Colon (tissue), 2 donors: ENCODE results near the gene TAAR2.
"Not testable (repeated sequence)": the region's sequence is repeated elsewhere in the genome, so short reads cannot be mapped to it uniquely, and the experiment has no call there.

Experiments
- FAIRE-seq: peaks from 2 replicates; lab custom pipeline; 2012; peaks lifted over from hg19 to GRCh38; lab: Jason Lieb, UNC
- donor health status: control.
- donor health status: control.

The TAAR2 gene, protein sequence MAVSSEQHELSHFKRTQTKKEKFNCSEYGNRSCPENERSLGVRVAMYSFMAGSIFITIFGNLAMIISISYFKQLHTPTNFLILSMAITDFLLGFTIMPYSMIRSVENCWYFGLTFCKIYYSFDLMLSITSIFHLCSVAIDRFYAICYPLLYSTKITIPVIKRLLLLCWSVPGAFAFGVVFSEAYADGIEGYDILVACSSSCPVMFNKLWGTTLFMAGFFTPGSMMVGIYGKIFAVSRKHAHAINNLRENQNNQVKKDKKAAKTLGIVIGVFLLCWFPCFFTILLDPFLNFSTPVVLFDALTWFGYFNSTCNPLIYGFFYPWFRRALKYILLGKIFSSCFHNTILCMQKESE

DNA sequence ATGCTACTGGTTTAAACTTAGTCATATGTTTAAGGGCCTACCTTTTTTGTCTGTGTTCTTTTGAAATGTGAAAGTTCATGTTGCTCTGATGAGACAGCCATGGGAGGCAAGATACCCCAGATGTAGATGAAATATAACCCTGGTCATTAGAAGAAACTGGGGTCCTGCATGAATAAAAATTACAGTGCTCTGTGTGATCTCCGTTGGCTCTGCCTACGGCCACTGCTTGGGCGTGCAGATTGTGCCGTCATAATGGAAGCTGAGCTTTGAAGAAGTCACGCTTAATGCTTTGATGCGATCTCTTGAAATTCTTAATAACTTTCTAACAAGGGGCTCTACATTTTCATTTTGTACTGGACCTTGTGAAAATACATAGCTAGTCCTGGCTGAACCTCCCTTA lies at the start of gene TAAR2:
TSS of gene TAAR2 (minus strand) at position 101 of the 400 bp plus-strand sequence. CDS start at position 101, 0 bp downstream.
- no peak for FAIRE-seq

DNA sequence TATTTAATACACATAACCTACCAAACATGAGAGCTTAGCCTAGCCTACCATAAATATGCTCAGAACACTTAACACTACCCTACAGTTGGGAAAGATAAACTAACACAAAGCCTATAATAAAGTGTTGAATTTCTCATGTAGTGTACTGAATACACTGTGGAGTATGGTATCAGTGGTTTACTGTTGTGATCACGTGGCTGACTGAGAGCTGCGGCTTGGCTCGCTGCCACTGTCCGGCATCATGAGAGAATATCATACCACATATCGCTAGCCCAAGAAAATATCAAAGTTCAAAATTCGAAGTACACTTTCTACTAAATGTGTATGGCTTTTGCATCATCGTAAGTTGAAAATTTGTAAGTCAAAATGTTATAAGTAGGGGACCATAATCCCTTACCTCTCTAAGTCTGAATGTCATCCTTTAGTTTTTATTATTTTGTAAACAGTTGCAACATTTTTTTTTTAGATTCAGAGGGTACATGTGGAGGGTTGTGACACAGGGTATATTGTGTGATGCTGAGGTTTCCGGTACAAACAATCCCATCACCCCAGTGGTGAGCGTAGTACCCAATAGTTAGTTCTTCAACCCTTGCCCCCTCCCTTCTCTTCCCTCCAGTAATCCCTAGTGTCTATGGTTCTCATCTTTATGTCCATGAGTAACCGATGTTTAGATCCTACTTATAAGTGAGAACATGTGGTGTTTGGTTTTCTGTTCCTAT lies 49.5 kb upstream of the TAAR2 start:
- FAIRE-seq, result no peak

DNA sequence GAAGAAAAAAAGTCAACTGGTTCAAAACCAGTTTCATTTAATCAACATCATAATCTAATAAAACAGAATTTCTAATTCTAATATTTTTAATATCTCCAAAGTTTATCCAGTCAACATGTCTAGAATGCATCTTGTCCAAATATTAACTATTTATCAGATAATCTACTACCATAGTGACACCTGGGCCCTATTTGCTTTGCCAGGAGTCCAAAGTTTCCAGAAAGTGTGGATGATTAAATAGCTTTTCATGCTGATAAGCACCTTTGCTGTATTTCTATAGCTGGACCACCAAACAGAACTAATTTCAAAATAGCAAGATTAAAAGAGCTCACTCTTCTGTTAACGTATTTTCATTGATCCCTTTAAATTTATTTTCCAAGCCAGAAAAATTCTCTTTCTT lies 47.2 kb upstream of the TAAR2 start:
- no peak for FAIRE-seq

DNA sequence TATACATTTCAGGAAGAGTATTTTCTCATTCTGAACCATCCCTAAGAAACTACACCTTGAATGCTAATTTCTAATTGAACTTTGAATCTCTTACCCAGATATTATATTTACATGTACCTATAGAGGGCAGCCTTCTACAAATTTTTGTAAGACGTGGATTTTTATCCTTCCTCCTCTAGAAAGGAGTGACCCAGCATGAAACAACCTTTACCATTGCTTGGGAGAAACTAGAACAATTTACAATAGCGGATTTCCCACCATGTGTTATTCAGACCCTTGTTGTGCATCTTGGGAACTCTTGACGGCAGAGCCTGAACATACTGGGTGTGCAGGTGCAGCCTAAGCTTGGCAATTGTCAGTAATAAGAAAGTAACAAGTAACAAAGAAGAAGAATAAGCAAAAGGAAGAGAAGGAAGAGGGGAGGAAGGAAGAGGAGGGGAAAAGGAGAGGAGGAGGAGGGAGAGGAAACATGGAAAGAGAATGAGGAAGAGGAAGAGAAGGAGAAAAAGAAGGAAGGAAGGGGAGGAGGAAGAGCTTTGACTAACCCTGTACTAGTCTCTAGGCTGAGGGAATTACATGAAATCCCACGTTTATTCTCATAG lies 45.7 kb upstream of the TAAR2 start:
- FAIRE-seq, result no peak

DNA sequence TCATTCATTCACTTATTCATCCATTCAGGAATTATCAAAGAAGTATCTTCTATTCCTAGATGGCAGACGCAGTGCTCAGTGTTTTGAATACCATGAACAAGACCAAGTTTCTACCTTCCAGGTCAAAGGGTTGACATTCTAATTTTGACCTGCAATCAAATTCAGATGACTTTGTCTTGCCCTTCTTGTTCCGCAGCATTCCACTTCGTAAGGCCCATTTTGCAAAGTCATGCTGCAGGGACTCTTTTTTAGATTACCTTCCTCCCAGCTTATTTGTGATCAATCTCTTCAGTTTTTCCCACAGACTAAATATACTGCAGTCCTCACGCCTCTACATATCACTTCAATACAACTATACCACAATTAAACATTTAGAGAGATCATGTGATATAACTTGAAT lies 42.0 kb upstream of the TAAR2 start:
- FAIRE-seq, result no peak

DNA sequence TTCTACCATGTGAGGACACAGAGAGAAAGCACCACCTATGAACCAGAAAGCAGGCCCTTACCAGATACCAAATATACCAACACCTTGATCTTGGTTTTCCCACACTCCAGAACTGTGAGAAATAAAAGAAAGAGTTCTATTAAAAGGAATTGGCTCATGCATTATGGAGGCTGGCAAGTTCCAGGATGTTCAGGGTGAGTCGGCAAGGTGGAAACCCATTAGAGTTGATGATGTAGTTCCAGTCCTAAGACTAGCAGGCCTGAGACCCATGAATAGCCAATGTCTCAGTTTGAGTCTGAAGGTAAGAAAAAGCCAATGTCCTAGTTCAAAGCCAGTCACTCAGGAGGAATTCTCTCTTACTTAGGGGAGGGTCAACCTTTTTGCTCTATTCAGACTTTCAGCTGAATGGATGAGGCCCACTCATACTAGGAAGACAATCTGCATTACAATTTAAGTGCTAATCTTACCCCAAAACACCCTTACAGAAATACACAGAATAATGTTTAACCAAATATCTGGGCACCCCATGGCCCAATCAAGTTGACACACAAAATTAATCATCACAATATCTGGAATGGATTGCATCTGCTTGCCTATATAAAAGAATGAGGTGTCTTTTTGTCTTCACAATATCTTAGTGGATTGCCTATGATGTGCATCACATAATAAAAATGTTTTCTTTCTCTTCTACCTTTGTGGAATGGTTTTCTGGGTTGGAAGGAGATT lies 40.4 kb upstream of the TAAR2 start:
- FAIRE-seq, result no peak

DNA sequence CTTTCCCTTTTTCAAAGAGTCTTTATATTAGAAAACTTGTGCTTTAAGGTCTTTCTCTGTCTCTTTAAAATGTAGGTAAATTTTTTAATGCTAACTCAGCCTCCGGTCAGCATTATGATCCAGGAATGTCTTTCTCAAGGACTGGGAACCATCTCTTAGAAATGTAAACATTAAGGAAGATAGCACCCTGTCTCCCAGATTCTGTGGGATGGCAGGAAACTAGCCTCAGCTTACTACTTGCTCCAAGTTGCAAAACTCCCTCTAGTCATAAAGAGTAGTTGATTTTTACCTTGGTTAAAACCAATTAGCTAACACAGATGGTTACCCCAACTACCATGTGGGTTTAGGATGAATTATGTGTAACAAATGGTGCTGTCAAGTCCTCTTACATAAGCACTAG lies 39.6 kb upstream of the TAAR2 start:
- no peak for FAIRE-seq

DNA sequence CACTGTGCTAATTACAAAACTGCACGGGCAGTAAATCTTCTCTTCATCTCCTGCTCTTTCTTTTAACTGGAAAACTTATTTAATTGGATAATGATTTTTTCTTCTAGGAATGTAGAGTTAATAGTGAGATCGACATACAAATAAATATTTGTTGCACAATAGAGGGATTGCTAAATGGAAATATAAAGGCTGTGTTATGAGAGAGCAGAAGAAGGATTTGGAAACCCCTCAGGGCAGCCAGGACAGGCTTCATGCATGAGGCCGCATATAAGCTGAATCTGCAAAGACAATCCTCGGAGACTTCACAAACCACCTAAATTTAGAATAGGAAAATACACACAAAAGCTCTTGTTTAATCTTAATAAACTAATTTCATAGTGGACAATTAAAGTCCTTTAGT lies 37.8 kb upstream of the TAAR2 start:
- no peak for FAIRE-seq

DNA sequence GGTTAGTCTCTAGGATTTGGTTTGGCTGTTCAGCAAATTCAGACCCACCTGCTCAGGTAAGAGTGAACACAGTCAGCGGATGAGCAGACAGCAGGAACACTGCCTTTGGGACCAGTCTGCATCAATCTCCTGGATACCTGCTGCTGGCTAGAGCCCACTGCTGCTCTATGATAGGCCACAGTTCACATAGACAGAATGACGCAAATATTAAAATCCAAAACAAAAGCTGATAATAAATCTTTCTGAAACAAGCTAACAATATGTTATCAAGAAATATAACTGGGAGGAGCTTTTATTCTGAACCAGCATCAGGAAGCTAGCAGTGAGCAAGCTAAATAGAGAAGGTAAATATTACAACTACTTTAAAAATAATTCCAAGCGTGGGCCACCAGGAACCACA lies 35.0 kb upstream of the TAAR2 start, which contains the start of gene TAAR1:
TSS of gene TAAR1 (minus strand) at position 101 of the 400 bp plus-strand sequence. CDS start 13,179 bp downstream, outside the sequence.
- FAIRE-seq, result no peak

DNA sequence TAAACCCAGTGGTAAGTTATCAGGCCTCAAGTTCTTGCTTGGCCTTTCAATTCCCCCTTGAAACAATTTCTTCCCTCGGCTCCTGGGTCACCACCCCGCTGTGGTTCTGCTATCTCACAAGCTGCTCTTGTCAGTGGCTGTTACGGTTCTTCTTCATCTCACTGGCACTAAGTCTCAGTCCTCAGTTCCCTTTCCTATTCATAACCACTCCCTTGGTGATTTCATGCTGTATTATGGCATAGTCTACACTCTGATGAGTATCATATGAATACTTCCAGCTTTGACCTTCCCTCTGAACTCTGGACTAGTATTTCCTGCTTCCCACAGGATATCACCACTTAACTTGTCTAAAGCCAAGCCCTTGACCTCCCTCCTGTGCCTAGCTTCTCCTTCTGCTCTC lies 27.0 kb upstream of the TAAR2 start:
- FAIRE-seq, result no peak

DNA sequence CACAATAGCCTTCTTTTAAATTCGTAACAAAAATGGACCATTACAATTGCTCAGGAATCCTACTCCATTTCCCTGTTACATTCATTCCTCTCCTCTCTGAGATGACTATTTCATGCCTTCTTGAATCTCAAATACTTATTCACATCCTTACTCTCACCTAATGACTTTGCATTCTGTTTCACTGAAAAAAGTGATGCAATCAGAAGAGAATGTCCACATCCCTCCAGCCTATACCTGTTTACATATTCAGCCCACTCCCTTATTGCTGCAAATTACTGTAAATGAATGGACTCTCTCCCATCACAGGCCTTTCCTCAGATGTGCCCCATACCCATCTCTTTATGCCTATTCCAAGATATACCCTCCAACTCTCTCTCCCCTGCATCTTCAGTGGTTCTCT lies 26.4 kb upstream of the TAAR2 start:
- FAIRE-seq, result no peak

DNA sequence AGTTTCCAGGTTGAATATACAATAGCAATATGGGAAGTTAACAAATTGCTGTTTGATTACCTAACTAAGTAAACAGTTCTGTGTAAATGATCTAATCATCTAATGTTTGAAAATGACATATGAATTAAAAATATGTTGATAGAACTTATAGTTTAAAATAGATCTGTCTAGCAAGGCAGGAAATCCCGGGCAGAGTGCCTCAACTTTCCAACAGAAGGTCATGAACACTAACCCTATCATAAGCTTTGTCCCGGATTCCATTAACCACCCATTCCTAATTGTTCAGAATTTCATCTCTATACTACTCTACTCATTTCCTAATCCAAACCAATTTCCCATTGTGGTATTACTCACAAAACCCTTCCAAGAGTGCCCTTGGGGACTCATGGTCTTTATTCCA lies 24.8 kb upstream of the TAAR2 start:
- no peak for FAIRE-seq

DNA sequence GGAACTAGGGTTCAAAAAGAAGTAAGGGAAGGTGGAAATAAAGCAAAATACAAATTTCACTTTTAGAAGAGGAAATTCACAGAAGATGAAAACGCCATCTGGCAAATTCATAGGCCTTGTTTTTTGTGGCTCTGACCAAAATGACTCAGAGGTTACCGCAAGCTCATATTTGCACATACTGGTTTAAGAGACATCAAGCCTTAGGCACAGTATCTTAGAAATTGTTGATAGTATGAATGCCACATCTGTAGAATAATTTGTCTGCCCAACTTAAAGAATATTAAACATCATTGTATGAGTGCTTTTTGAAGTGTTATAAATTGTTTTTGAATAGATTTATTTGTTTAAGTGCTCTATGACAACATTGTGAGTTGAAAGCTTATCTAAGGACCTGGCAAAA lies 24.3 kb upstream of the TAAR2 start:
- FAIRE-seq, result no peak

DNA sequence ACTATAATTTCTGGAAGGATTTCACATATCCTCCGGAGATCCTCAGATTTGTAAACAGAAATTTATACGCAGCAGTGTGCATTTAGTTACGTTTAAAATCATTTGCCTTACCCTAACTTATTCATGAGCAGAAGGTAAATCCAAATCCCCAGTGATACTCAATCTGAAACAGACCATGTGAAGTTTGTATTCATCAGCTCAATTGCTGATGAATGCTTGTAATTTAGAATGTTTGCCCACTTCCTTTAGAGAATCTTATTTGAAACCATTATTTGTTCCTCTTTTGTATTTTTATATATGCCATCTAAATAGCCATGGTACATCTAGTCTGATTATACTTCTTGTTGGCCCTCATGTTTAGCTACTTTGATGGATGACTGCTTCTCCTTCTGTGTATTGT lies 19.5 kb upstream of the TAAR2 start:
- no peak for FAIRE-seq

DNA sequence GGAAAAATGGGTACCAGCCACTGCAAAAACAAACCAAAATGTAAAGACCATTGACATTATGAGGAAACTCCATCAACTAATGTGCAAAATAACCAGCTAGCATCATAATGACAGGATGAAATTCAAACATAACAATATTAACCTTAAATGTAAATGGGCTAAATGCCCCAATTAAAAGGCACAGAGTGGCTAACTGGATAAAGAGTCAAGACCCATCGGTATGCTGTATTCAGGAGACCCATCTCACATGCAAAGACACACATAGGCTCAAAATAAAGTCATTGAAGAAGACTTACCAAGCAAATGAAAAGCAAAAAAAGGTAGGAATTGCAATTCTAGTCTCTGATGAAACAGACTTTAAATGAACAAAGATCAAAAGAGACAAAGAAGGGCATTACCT lies 13.1 kb upstream of the TAAR2 start:
- FAIRE-seq, result not testable (repeated sequence)

DNA sequence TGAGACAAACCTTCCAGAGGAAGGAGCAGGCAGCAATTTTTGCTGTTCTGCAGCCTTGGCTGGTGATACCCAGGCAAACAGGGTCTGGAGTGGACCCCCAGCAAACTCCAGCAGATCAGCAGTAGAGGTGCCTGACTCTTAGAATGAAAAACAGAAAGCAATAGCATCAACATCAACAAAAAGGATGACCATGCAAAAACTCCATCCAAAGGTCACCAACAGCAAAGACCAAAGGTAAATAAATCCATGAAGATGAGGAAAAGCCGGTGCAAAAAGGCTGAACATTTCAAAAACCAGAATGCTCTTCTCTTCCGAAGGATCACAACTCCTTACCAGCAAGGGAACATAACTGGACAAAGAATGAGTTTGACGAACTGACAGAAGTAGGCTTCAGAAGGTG lies 11.8 kb upstream of the TAAR2 start:
- not testable (repeated sequence) for FAIRE-seq

DNA sequence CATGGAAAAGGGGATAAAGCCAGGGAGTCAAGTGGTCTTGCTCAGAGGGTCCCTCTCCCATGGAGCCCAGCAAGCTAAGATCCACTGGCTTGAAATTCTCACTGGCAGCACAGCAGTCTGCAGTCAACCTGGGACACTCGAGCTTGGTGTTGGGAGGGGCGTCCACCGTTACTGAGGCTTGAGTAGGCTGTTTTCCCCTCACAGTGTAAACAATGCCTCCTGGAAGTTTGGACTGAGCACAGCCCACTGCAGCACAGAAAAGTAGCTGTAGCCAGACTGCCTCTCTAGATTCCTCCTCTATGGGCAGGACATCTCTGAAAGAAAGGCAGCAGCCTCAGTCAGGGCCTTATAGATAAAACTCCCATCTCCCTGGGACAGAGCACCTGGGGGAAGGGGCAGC lies 11.2 kb upstream of the TAAR2 start:
- FAIRE-seq, result not testable (repeated sequence)

DNA sequence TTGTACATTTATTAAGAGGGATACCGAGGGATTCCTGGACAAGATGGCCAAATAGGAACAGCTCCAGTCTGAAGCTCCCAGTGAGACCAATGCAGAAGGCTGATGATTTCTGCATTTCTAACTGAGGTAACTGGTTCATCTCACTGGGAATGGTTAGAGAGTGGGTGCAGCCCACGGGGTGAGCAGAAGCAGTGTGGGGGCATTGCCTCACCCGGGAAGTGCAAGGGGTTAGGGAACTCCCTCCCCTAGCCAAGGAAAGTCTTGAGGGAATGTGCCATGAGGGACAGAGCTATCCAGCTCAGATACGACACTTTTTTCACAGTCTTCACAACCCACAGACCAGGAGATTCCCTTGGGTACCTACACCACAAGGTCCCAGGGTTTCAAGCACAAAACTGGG lies 10.7 kb upstream of the TAAR2 start:
- FAIRE-seq, result no peak

DNA sequence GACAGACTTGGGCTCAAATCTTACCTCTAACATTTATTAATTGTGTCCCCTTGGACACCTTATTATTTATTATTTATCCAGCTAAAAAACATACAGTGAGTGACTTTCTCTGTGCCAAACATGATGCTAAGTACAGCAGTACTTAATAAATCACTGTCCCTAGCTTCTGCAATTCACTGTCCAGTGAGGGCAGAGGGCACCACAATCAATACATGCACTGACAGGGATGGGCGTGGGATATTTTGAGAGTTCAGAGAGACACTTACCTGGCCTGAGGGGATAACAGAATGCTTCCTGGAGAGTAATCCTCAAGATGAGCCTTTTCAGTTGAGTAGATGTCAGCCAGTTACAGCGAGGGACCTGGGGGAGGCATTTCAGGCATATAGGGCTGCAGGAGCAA lies 9.3 kb upstream of the TAAR2 start:
- FAIRE-seq, result no peak

DNA sequence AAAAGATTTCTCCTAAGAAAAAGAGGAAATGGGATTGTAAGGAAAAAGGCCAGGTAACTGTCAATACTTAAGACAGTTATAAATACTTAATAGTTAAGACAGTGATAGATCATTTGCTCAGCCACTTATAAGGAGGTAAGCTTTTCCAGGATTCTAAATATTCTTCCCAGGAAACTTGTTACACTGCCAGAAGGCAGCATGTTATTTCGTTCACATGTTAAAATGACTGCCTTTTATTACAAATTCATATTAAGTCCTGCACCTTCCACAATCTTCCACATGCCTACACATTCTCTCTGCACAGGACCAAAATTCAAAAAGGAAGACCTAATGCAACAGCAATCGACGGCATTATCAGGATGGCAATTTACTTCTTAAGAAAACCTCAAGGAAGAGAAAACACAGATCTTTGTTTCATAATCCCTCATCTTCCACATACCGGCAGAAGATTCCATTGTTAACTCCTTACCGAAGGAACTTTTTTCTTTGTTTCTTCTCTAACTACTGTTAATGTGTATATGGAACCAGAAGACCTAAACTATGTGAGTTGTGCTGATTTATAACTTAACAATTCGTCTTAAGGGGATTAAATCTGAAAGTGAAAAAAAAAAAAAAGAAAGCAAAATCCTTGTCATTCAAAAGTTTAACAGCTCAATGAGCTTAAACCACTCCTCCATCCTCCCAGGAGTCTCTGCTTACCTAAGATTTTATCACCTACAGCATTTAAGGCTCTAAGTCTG lies 799 bp downstream of the TAAR2 start:
- no peak for FAIRE-seq

DNA sequence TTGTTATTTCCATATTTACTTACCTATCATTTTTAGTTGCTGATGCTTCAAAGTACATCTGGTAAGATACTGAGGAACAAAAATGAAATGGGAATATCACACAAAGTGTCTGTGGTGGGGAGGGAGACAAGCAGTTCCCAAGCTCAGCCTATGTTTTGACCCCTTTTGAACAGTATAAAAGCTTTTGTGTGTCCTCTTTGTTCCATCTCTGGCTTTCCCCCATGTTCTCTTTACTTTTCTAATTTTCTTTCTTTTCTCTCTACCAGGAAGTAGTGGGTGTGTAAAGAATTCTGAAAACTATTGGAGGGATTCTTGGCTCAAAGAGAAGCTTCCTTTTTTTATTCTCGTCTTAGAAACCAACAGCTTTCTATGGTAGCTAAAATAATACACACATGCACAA lies 7.4 kb downstream of the TAAR2 start:
- FAIRE-seq, result no peak

DNA sequence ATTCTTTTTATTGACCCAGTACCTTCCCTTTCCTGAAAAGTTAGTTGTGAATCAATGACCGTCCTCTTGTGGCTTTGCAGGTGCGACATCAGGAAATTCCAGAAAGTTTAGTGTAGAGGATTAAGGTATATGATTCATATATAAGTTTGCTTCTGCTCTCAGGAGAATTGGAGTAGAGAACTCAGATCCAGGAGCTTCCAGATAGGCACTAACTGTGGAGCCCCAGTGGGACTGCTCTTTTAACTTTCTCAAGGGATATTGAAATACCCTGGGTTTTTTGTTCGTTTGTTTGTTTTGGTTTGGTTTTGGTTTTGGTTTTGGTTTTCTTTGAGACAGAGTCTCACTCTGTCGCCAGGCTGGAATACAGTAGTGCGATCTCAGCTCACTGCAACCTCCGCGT lies 9.5 kb downstream of the TAAR2 start:
- no peak for FAIRE-seq
